A549 treated with AZD9567 at 1 μM for 4 hours (cell line): ENCODE data around the gene OR5AU1. TPM values are rescaled to one million over a fixed set of nuclear protein-coding genes. Genes with fewer than 3 reads are reported as not detected.

ENCODE experiments used
- total RNA-seq: library from RNA; stranded (reverse); fragments of 200-300 nt; extraction: Qiagen RNA extraction; gene quantifications from 5 replicates; pipeline ENCODE4 v1.2.3, GENCODE V29; 2022; ENCODE audit not compliant: insufficient read depth

Gene OR5AU1
- total RNA-seq = not detected in 5 replicates

DNA sequence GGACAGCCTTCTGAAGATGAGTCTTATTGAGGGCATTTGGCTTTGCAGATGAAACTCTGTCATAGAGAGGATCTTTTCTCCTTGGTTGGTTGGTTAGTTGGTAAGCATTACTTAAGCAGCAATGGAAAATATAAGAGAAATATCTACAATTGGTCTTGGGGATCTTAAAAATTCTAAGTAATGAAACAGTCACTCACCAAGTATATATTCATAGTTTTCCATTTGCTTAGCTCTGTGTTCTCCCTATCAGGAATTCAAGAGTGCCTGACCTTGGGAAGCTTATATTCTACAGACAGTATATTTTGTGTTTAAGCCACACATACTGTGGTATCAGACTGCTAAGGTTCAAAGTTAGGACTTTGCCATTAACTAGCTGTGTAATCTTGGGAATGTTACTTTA lies at the start of gene OR5AU1:
TSS of gene OR5AU1 (minus strand) at position 101 of the 400 bp plus-strand sequence. CDS start 191 bp downstream, outside the sequence.

Other genes with a start within 250 kb of the OR5AU1 start
- gene RNASE2, start 200.6 kb downstream of the OR5AU1 start, total RNA-seq = not detected in 5 replicates
- gene METTL17, start 166.1 kb downstream of the OR5AU1 start, total RNA-seq = 57.7 to 80.3 TPM (median 76.2 TPM) in 5 replicates
- 0.06 to 0.08 TPM in 2 of 5 replicates, not detected in the others for gene SLC39A2, start 156.8 kb downstream of the OR5AU1 start, total RNA-seq
- gene NDRG2, start 131.0 kb downstream of the OR5AU1 start, total RNA-seq = 1.3 to 2.8 TPM (median 2.4 TPM) in 5 replicates
- not detected in 5 replicates for gene TPPP2, start 125.8 kb downstream of the OR5AU1 start, total RNA-seq
- not detected in 5 replicates for gene RNASE13, start 121.3 kb downstream of the OR5AU1 start, total RNA-seq
- not detected in 5 replicates for gene RNASE7, start 113.7 kb downstream of the OR5AU1 start, total RNA-seq
- not detected in 5 replicates for gene RNASE8, start 98.2 kb downstream of the OR5AU1 start, total RNA-seq
- 6.0 to 10.5 TPM (median 8.1 TPM) in 5 replicates for gene ARHGEF40, start 85.8 kb downstream of the OR5AU1 start, total RNA-seq
- gene ZNF219, start 57.4 kb downstream of the OR5AU1 start, total RNA-seq = 11.2 to 25.3 TPM (median 24.9 TPM) in 5 replicates
- 0.41 to 0.90 TPM (median 0.87 TPM) in 4 of 5 replicates, not detected in the other for gene TMEM253, start 55.0 kb downstream of the OR5AU1 start, total RNA-seq
- 717 to 807 TPM (median 775 TPM) in 5 replicates for gene HNRNPC, start 113.4 kb upstream of the OR5AU1 start, total RNA-seq
- 0.11 to 0.32 TPM (median 0.19 TPM) in 4 of 5 replicates, not detected in the other for gene RPGRIP1, start 124.0 kb upstream of the OR5AU1 start, total RNA-seq
- gene SUPT16H, start 228.0 kb upstream of the OR5AU1 start, total RNA-seq = 93.6 to 116 TPM (median 98.4 TPM) in 5 replicates